HG02642 (cell line): ENCODE measurements around the gene ANKRD44.

Experiments
- ATAC-seq: cut with Tn5 transposase; IDR thresholded peaks from one replicate; pipeline ENCODE4 v1.9.1; 2021; ENCODE audit warnings: mild to moderate bottlenecking; ENCODE audit not compliant: unreplicated experiment, poor library complexity

The ANKRD44 gene

DNA sequence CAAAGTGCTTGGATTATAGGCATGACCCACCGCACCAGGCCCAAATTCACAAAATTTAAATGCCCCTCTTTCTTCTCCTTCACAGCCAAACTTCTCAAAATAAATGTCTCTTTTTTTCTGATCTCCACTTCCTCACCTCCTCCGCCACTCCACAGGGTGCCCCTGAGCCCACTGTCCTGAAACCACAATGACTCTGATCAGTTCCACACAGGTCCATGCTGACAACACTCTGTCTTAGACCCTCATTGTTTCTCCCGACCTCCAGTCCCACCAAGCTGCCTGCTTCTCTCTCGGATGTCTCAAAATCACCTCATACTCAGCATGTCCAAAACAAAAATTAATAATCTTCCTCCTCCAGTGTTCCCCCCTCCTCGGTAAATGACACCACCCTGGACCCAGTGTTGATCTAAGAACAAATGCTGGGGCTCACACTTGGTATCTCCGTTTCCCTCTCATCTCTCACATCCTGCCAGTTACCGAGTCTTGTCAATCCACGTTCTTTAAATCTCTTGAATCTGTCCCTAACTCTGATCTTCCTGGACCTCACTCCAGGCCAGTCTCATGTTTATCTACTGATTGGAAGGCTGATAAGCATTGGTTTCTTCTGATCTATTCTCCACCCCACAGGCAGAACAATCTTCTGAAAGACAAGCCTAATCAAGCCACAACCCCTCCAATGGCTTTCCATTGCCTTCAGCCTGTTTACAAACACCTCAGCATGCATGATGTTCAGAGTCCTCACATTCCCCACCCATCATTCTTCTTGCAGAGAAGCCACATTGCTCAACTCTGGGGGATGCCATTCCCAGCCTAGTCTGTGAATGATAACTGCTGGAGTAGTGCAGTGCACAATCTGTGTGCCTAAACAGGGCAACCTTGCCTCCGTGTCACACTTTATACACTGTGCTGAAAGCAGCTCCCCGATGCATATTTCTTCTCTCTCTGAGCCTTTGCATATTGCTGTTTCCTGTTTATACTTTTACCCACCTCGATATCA is 12.4 kb upstream of the ANKRD44 start:
- peak; percentile 49 for ATAC-seq

DNA sequence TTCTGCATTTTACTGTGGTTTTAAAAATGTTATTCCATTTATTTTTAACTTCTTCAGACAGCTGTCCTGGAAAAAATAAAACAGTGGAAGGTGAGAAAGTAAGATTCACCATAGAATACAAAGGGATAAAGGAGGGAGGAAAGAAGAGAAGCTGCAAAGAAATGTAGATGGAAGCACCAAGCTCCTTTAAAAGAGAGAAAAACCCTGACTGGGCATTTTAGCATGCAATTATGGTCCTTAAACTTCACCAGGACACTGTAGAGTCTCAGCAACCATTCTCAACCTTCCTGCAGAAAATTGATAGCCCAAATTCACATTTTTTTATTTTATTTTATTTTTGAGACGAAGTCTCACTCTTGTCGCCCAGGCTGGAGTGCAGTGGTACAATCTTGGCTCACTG is 11.6 kb upstream of the ANKRD44 start:
- ATAC-seq, result no peak

DNA sequence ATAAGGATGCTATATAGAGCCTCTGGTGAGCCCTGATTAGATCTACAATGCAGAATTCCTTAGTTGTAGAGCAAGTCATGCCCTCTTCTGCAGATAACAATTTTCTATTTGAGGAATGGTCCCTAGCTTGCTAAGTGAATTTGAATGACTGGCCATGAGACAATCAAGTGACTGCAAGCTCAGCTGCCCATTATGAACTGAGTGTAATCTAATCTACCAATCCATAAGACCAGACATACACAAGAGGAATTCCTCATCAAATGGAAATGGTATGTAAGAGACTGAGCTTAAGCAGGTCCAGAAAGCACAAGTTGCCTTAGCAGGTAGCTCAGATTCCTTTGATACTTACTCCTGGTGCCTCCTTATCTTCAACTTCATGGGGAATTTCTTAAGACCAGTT is 4.8 kb upstream of the ANKRD44 start:
- no peak for ATAC-seq

DNA sequence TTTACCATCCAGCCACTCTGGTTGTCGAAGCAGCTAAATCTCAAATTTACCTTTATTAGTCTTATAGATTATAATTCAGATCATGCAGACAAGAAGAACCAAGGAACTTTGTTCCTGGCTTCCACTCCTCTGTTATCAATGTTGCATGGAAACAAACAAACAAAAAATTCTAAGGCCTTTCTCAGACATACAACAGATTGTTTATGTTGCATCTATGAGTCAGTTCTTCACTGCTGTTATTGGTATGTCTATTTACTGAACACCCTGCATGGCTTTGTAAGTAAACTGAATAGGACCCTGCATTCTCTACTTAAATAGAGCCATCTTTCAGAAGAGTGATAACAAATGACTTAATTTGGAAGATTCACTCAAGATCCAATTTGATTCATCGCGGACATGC is 1.6 kb upstream of the ANKRD44 start:
- ATAC-seq, result no peak

DNA sequence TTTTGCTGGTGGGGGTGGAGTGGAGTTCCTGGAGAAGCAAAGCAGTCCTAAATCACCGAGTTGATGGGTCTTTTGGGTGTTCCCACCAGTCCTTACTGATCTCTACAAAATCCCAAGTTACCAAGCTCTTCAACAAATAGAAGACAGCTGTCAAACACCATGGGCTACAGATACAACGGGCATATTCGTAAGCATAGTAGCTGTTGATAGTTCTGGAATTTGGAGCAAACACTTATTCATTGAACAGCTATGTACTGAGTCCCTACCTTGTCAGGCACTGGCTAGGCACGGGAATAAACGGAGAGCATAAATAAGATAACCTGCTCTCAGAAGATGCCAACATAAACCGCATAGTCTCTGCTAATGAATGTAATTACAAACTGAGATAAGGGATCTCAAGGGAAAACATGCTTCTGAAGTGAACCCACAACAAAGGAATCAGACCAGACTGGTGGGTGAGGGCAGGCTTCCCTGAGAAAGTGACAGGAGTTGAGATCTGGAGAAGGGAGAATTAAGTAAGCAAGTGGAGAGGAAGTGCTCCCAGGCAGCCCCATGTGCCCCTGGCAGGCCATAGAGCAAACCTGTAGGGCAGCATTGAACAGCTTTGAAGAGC is 947 bp upstream of the ANKRD44 start:
- no peak for ATAC-seq

DNA sequence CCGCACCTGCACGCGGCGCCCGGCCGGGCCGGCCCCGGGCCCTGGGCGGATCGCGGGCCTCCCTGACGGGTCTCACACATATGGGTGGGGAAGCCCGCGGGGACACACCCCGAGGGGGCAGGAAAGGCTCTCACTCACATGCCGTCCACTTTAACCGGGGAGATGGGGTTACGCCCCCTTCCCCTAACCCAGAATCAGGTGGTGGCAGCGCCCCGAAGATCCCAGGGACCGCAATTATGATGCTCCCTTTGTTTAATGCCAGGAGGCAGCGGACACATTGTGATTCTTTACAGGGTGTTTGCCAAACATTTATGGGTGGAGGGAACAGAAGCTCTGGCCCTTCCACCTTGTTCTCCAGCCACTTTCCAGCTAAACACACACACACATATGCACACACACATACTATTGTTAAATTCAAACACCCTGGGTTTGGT is 424 bp upstream of the ANKRD44 start:
- no peak for ATAC-seq

DNA sequence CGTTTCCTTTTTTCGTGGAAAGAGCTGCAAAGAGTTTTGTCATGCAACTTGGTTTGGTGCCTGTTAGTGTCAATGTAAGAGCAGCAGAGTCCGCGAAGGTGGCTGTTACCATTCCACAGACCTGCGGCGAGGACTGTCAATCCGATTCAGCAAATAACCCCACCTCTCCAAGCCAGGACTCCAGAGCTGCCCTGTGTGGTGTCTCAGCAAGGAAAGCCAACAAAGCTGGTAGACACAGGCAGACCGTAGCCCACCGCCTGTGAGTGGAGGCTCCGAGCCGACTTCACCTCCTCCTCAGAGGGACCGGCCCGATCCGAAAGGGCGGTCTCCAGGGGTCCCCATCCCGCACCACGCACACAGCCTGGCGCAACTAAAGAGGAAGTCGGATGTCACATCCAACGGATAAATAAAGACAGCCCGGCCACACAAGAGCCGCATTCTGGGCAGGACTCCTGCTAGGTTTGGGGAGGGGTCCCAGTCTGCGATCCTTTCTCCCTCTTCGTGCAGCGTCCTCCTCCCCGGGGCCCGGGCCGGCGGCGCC is 819 bp downstream of the ANKRD44 start:
- ATAC-seq, result no peak

DNA sequence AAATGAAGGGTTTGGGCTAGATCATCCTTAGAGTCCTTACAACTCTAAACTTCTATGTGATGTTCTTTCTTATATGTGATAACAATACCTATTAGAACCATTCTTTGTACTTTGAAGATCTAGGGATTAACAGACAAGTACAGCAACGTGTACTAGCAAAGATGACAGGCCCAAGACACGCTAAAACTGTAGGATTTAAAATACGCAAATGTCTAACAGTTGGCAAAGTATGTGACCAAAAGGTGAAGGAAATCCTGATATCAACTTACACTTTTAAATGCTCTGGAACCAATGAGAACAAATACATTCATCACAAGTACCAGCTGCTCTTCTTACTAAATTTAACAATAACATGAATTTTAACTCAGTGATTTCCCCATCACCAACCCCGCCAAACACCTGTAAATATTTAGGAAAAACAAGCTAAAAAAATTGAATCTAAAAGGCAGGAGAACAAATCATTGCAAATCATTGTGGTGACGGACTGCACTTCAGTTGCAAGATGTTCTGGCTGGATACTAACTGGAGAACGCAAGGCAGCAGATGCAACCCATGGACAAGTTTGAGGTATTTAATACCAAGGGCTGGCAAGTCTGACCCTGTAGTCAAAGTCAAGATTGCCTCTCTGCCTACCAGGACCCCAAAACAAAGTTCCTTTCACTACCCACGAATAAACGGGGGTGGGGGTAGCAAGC is 1.4 kb downstream of the ANKRD44 start:
- ATAC-seq, result no peak

DNA sequence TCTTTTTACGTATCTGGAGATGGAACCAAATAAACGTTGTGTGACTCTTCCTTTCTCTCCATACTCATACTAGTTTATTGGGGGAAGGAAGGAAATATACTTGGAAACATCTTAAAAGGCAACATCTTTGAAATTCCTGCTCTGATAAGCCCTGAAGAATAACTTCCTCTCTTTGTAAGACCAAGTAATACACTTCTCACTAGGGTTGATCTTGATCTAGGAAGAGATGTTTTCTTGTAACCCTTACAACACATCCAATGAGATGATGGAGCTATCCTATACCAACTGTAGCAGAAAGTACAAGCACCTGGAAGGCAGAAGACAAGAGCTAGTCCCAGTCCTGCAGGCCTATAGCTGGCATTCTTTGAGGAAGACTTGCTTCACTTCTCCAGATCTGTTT is 2.0 kb downstream of the ANKRD44 start:
- no peak for ATAC-seq

DNA sequence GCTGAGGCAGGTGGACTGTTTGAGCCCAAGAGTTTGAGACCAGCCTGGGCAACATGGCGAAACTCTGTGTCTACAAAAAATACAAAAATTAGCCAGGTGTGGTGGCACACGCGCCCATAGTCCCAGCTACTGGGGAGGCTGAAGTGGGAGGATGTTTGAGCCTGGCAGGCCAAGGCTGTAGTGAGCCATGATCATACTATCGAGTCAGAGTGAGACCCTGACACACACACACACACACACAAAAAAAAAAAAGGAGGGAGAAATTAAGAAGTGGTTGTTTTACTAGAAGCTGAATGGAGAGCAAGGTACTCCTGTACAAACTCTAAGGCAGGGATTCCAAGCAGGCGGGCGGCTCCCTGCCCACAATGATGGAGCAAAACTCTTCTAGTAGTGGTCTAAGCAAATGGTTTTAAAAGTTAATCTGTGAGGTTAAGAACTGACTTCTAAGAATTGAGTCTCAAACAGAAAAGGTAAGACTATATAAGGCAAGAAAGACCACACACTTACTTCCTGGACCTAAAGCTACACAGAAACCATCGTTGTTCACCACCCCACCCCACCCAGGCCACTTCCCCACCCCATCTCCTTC is 2.6 kb downstream of the ANKRD44 start:
- ATAC-seq, result no peak

DNA sequence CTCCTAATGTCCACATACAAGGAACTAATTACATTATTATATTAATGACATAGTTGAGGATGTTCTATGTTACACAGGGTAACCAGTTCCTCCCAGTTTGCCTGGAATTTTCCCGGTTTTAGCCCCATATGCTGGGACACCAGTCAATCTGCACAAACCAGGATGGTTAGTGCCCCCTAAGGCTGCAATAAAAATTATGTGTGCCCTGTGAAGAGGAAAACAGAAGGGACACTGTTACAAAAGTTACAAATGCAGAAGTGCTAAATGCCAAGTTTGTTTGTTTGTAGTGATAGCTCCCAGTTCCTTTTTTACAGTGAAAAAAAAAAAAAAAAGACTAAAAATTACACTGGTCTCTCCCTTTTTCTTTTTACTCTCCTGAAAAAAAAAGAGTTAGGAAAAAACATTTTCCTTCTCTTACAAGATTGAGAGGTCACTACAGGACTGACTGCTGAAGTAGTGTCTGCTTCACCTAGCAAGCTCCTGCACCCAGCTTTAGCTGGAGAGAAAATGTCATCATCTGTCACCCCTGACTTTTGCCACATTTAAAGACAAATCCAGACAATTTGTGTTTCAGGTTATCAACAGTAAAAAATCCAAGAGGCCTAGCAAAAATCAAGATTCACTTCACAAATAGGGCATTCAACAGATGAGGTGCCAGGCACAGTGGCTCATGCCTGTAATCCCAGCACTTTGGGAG is 3.2 kb downstream of the ANKRD44 start:
- ATAC-seq, result no peak

DNA sequence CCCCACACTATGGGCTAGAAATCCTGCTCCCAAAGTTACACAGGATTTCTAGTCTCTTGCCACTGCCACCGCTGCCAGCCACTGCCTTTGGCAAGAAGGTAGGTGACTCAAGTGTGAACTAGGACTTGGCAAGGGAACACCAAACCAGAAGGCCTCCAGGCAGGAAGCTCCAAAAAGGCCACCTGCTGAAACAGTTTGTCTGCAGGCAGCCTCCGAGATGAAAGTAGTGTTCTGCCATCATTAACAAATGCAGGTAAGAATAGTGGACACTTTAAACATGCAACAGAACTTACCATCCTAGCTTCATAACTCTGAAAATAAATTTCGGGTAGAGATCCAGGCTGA is 3.9 kb downstream of the ANKRD44 start:
- no peak for ATAC-seq

DNA sequence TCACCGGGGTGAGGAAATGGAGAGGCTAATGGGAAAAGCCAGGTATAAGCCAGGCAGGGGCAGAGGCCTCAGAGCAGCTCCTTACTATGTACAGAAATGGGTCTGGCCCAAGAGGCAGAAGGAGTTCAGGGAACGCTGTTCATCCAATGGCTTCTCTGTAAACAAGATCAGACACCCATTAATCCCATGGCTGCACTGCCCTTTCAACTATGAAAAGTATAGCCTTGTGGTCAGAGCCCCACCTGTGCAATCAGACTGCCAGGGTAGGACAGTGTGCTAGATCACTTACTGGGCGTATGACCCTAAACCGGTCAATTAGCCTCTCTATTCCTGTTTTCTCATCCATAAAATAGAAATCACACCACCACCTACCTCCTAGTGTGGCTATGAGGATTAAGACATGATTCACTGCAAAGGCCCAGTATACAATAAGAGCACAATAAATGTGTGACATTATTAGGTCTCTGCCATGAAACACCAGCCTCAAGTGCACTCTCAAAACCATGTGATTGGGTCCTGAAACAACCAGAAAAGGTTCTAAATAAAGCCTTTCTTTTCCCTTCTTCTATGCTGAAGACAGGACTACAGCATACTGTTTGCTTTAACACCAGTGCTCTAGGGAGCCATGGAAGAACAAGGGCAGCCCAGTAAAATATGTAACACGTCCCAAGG is 4.4 kb downstream of the ANKRD44 start:
- no peak for ATAC-seq

DNA sequence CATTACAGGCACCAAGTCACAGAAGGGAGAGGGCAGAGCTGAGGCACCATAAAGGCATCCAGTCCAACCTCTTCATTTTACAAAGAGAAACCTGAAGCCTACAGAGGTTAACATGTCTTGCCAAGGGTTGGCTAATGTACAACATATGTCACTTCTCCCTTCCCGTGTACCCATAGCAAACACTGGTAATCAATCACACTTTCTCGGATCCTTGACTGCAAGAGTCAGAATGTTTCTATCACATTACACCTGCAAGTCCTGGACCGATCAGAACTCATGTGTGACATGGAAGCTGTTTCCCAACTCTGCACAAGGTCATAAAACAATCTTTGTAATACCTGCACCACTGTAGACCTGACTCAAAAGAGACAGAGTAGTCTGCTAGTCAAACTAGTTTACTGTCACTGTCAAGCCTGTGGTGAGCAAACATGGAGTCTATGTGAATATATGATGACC is 6.0 kb downstream of the ANKRD44 start:
- peak; percentile 35 for ATAC-seq

DNA sequence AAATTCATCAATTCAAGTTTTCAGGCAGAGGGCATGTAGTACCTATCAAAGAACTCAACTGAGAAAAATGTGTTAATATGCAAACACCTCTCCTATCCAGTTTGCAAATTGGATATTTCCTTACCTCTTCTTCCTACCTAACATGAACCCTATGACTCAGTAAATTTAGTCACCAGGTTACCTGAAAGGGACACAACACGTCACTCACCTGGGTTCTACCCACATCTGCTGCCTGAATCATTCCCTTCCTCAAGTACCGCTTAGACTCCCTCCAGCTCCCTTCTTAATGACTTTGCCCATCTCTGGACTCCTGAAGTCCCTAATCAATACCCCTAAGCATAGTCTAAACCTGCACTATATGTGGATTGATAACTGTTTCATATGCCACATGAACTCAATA is 10.4 kb downstream of the ANKRD44 start:
- ATAC-seq, result no peak

DNA sequence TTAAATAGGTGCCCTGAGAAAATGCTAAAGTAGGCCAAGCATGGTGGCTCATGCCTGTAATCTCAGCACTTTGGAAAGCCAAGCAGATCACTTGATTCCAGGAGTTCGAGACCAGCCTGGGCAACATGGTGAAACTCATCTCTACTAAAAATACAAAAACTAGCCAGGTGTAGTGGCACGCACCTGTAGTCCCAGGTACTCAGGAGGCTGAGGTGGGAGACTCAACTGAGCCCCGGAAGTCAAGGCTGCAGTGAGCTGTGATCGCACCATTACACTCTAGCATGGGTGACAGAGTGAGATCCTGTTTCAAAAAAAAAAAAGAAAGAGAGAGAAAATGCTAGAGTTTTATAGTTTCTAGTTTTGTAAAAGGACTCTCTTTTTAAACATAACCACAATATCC is 12.0 kb downstream of the ANKRD44 start:
- no peak for ATAC-seq

DNA sequence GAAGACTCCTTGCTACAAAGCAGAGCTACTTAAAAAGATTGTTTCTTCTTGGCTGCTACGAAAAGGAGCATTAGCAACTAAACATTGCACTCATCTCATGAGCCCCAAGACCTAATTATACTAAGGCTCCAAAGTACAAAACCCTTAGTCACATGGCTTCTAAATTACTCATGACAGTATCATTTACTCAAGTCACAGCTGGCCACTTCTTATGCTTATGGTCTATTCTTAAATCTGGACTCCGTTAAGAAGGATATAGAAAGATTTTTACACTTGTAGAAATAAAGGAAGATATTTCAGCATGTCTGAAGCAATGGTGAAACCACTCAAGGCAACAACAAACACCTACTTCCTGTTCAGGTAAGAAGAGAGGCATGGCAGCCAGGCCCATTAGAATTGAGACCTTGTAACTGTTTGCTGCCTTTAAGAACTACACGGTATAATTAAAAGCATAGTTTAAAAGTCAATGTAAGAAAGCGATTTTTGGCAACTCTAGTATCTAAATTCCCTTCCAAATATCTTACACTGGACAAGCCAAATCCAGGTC is 12.7 kb downstream of the ANKRD44 start:
- no peak for ATAC-seq

DNA sequence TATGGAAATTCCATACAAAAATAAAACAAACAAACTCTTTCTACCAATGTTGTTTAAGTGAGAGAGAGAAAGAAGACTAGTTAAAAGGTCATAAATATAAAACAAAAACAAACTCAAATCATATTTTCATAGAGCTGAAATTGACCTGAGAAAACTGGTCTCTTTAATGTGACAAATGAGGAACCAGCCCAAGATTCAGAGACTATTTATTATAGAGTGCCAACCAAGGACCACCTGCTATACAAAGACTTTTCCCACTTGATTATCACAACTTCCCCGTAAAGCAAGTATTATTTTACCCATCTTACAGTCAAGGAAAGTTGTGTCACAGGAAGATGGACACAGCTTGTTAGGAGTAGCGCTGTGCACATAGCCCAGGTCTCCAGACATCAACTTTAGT is 13.3 kb downstream of the ANKRD44 start:
- ATAC-seq, result no peak

DNA sequence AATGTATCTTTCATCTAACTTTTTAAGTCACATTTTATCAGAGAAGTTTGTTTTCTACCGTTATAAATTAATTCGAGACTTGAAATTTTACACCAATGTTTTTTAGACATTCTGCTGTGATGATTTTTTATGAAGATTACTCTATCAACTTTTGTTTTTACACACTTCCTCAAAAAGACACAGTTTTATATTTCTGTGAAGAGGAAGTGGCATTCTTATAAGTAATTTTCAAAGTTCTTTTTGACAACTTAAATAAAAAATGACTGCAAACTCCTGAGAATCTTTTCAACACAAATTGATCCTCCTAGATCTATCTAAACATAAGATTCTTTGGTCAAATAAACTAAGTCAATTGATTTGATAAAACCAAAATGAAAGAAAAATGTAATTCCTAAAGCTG is 13.7 kb downstream of the ANKRD44 start:
- ATAC-seq, result no peak
